Activated effector memory CD4-positive, alpha-beta T cell treated with anti-CD3 and anti-CD28 coated beads, Interleukin-2, amount 50 U/mL, for 16 hours (primary cell): ENCODE data around the gene SCAMP3.
"Not testable (repeated sequence)": the region's sequence is repeated elsewhere in the genome, so short reads cannot be mapped to it uniquely, and the experiment has no call there.

Experiments used
- DNase-seq: peaks from one replicate; pipeline ENCODE4 v3.0.0-alpha.2; 2020

Gene SCAMP3

GRCh38 chr1:155254228-155254713 is 7.9 kb downstream of the SCAMP3 start:
- DNase-seq = no peak

- no peak for DNase-seq
Measured at GRCh38 chr1:155253797-155254196, 8.4 kb downstream of the SCAMP3 start.

GRCh38 chr1:155253208-155253607 is 9.0 kb downstream of the SCAMP3 start:
- no peak for DNase-seq

- no peak for DNase-seq
Measured at GRCh38 chr1:155251566-155251965, 10.6 kb downstream of the SCAMP3 start.

GRCh38 chr1:155250633-155251449 is 11.3 kb downstream of the SCAMP3 start:
- DNase-seq = peak; percentile 99

GRCh38 chr1:155250246-155250632 is 11.9 kb downstream of the SCAMP3 start:
- DNase-seq = no peak

- DNase-seq = no peak
Measured at GRCh38 chr1:155247667-155248553, 14.2 kb downstream of the SCAMP3 start.

- DNase-seq = not testable (repeated sequence)
Measured at GRCh38 chr1:155246796-155247195, 15.4 kb downstream of the SCAMP3 start.

GRCh38 chr1:155245163-155245524 is 17.0 kb downstream of the SCAMP3 start:
- DNase-seq = no peak

GRCh38 chr1:155244368-155245162 is 17.6 kb downstream of the SCAMP3 start:
- DNase-seq = peak; percentile 96

GRCh38 chr1:155242805-155243358 is 19.3 kb downstream of the SCAMP3 start:
- DNase-seq = no peak

GRCh38 chr1:155241841-155242264 is 20.3 kb downstream of the SCAMP3 start:
- DNase-seq = no peak

GRCh38 chr1:155241069-155241679 is 21.0 kb downstream of the SCAMP3 start:
- DNase-seq = peak; percentile 87

- DNase-seq = no peak
Measured at GRCh38 chr1:155236451-155236850, 25.7 kb downstream of the SCAMP3 start.

GRCh38 chr1:155235375-155235774 is 26.8 kb downstream of the SCAMP3 start:
- not testable (repeated sequence) for DNase-seq

GRCh38 chr1:155233502-155233901 is 28.7 kb downstream of the SCAMP3 start:
- not testable (repeated sequence) for DNase-seq

GRCh38 chr1:155232001-155232978 is 29.9 kb downstream of the SCAMP3 start:
- DNase-seq = not testable (repeated sequence)

- not testable (repeated sequence) for DNase-seq
Measured at GRCh38 chr1:155231302-155231701, 30.9 kb downstream of the SCAMP3 start.

GRCh38 chr1:155228096-155228427 is 34.1 kb downstream of the SCAMP3 start:
- no peak for DNase-seq

- peak; percentile 99 for DNase-seq
Measured at GRCh38 chr1:155227261-155228095, 34.7 kb downstream of the SCAMP3 start.
